NB4 (cell line): ENCODE results near the gene ZFYVE1.

Source experiments
- MAX ChIP-seq: IDR thresholded peaks from 2 replicates; pipeline ENCODE4 v1.6.1; 2011; ENCODE audit warnings: low read depth, low read length
- POLR2A ChIP-seq: IDR thresholded peaks from 2 replicates; pipeline ENCODE4 v1.6.1; 2011; ENCODE audit warnings: mild to moderate bottlenecking; ENCODE audit not compliant: insufficient read length; ENCODE audit errors: extremely low read depth
- TF ChIP-seq, protein P1 (sequence below): IDR thresholded peaks from one replicate; pipeline ENCODE4 v1.5.1; 2012; ENCODE audit warnings: low read depth, low read length

DNA sequence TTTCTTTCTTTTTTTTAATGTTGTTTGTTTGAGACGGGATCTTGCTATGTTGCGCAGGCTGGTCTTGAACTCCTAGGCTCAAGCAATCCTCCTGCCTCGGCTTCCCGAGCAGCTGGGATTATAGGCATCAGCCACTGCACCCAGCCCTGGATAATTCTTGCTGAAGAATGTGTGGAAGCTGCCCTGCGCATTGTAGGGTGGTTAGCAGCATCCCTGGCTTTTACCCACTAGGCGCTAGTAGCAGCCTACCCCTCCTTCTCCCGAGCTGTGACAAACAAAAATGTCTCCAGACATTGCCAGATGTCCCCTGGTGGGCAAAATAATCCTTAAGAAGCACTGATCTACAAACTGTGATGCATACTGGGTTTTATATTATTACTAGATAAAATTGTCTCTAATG lies 94.0 kb downstream of the ZFYVE1 start:
- TF ChIP-seq POLR2A (no peak), MAX (no peak)
- TF ChIP-seq, protein P1, sequence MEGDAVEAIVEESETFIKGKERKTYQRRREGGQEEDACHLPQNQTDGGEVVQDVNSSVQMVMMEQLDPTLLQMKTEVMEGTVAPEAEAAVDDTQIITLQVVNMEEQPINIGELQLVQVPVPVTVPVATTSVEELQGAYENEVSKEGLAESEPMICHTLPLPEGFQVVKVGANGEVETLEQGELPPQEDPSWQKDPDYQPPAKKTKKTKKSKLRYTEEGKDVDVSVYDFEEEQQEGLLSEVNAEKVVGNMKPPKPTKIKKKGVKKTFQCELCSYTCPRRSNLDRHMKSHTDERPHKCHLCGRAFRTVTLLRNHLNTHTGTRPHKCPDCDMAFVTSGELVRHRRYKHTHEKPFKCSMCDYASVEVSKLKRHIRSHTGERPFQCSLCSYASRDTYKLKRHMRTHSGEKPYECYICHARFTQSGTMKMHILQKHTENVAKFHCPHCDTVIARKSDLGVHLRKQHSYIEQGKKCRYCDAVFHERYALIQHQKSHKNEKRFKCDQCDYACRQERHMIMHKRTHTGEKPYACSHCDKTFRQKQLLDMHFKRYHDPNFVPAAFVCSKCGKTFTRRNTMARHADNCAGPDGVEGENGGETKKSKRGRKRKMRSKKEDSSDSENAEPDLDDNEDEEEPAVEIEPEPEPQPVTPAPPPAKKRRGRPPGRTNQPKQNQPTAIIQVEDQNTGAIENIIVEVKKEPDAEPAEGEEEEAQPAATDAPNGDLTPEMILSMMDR, result no peak
